AG20443 (cell line): ENCODE results near the gene MAPKBP1.

Source experiments
- DNase-seq: peaks from one replicate; pipeline ENCODE4 v3.0.0; 2012; ENCODE audit warnings: low spot score, mixed read lengths

Gene MAPKBP1

DNA sequence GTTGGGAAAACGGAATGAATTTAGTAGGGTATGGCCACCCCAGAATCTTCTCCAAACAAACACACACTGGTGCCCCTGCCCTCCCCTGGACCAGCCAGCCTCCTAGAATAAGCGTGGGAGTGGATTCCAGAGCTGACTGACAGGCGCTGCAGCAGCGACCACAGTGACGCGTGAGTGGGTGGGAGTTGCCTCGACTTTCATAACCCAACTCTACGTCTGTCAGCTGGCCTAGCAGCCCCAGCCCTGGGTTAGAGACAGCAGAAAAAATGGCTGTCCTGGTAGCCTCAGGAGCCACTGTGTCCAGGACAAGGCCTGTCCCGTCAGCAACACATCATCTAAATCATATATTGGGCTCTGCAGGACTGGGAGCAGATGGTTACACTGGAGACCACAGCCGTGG is 74.3 kb downstream of the MAPKBP1 start:
- DNase-seq: no peak

DNA sequence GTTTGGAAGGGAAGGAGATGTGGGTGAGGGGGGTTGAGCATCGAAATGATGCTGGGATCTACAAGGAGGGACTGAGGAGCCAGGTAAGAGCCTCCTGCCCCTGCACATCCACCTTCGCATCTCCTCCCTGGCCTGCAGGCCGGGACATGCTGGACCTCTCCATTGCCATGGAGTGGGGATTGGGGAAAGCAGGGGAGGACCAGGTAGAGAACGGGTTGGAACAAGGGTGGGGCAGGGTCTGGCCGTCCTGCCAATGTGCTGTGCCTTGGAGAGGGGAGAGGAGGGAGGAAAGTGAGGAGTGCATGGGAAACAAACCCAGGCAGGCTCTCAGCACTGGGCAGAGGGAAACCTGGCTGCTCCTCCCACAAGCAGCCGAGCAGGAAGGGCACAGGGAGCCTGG is 74.9 kb downstream of the MAPKBP1 start:
- DNase-seq: no peak

DNA sequence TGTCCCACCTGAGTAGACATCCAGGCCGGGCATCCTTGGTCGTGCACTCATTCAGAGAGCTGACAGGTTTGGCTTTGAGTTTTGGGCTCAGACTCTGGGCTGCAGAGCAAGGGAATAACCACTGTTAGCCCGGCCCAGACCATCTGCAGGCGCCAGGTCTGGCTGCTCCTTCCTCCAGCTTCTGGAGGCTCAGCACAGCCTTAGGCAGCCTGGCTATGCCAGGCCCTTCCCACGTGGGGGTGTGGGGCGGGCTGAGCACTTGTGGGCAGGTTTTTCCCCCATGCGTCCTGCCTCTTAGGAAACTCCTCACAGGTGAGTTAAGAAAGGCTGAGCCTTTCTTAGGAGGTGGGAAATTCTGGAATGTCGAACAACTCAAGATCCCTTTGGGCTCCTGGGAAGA is 75.6 kb downstream of the MAPKBP1 start:
- no peak for DNase-seq

- no peak for DNase-seq
These were observed 76.3 kb downstream of the MAPKBP1 start for GRCh38 chr15:41850482-41851166.

DNA sequence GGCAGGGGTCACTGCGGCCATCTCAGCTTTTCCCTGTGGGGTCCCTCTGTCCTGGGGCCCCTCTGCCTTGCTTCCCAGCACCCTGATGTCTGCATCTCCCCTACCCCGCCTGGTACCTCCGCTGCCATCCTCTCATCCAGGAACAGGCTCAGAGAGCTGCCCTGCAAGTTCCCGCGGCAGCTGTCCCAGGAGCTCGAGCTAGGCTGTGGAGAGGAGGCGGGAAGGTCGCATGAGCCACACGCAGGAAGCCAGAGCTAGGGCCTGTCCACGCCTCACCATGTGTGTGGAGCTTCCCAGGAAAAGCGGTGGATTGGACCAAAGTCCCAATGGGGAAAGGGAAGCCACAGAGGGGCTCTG is 76.9 kb downstream of the MAPKBP1 start:
- no peak for DNase-seq

- DNase-seq: no peak
These were observed 77.6 kb downstream of the MAPKBP1 start for GRCh38 chr15:41851755-41852370.

GRCh38 chr15:41852736-41853590 is 78.7 kb downstream of the MAPKBP1 start:
- no peak for DNase-seq

GRCh38 chr15:41853831-41854230 is 79.5 kb downstream of the MAPKBP1 start:
- DNase-seq: no peak

DNA sequence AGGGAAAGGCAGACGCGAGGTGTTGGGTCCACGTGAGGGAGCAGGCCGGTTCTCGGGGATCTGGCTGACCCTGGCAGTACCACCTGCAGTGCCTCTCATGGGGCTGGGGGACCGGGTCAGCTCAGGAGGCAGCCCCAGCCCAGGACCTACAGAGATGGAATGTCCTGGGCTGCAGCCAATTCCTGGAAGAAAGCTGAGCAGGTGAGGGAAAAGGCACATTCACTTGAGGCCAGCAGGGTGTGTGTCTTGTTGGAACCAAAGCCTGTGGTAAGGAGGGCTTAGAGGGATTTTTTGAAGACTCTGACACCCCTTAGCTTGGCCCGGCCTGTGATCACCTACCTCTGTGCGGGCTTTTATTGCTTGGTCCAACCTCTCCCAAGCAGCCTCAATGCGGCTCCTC is 80.2 kb downstream of the MAPKBP1 start:
- no peak for DNase-seq

DNA sequence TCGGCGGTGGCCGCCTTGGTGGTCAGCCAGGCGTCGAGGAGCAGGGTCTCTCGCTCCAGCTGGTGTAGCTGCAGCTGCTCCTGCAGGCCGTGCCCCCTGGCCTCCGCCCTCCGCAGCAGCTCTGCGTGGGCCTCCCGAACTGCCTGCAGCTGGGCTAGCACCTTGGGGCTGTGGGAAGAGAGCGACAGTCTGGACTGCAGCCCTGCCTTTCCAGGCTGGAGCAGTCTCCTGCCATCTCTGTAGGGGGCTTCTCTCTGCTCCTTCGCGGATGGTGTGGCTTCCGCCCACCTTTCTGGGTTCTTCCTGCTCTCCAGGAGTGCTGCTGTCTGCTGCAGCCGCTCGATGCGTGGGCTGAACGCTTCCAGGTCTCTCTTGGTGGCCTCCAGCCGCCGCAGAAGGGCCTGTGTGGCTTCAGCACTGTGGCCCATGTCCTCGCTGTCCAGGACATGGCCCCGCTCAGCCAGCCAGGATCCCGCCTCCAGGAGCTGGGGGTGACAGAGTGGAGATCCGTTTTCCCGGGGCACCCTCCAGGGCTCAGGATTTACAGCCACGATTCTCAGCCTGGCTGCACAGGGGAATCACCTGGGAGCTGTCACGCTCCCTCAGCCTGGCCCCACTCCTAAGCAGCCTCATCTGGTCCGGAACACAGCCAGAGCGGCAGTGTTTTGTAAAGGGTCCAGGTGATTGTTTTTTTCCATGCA is 81.1 kb downstream of the MAPKBP1 start:
- DNase-seq: no peak

- no peak for DNase-seq
These were observed 82.0 kb downstream of the MAPKBP1 start for GRCh38 chr15:41856262-41856661.

DNA sequence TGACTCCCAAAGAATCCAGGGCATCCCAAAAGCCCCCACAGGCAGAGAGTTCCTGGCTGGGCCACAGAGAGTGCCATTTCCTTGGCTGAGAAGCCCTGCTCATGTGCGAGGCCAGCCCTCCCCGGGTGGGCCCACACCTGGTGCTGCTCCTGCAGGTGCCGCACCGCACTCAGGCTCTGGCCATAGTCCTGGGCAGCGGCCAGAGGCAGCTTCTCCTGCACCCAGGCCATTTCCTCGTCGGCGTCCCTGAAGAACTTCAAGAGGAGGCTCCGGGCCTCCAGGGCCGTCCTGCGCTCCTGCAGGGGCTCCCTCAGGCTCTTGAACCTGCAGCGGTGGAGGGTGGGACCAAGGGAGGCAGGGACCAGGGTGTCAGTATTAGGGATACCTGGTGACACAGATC is 82.4 kb downstream of the MAPKBP1 start:
- DNase-seq: no peak

DNA sequence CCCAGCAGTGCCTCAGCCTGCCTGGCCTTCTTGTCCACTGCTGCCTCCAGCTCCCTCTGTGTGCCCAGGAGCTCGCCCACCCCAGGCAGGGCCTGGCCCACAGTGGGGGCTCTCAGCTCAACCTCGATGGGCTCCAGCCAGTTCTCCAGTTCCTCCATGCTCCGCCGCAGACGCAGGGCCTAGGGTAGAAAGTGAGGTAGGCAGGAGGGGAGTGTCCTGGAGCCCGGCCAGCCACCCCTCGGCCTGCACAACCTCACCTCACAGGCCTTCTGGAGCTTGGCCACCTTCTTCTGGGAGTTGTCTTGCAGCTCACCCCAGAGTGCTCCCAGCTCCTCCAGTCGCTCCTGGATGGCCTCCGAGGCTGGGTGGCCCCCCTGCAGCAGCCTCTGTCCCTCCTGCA is 83.0 kb downstream of the MAPKBP1 start:
- no peak for DNase-seq

DNA sequence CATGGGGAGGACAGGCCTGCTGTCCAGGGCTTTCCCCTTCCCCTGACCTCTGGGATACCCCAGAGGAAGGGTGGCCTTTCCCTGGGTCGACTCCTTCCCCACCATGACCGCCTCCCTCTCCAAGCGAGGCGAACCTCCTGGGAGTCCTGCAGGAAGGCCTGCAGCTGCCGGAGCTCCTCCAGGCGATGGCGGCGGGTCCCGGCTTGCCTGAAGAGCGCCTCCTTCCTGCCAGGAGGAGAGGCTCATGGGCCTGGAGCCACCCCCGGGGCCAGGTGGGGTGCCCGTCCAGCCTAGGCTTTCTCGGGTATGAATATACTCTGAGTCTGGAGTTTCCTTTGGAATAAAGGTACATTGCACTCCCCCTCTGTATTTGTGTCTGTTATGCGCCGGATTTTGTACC is 84.5 kb downstream of the MAPKBP1 start:
- no peak for DNase-seq

- no peak for DNase-seq
These were observed 86.0 kb downstream of the MAPKBP1 start for GRCh38 chr15:41860049-41860828.

GRCh38 chr15:41861736-41862356 is 87.6 kb downstream of the MAPKBP1 start:
- DNase-seq: no peak

- DNase-seq: no peak
These were observed 88.3 kb downstream of the MAPKBP1 start for GRCh38 chr15:41862515-41863116.

DNA sequence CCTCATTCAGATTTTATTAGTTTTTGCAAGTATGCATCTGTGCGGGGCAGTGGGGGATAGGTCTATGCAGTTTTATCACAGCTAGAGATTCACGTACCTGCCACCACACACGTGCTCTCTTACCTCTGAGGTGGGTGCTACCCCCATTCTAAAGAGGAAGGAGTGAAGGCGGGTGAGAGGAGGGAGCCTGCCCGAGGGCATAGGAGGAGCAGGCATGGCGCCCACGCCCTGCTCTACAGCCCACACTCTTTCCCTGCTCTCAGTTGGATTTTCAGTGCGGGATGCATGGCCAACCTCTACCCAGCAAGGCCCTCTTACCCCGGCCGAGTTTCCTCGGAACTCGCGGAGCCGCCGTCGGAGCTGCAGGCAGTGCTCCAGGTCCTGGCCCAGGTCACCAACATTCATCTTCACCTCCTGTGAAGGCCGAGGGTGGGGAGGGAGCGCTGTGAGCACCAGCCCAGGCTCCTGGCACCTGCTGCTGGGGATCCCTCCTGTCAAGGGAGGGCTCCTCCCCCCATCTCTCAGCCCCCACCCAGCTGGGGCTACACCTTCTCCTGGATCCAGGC is 91.3 kb downstream of the MAPKBP1 start:
- no peak for DNase-seq

GRCh38 chr15:41866263-41866703 is 92.0 kb downstream of the MAPKBP1 start:
- no peak for DNase-seq

DNA sequence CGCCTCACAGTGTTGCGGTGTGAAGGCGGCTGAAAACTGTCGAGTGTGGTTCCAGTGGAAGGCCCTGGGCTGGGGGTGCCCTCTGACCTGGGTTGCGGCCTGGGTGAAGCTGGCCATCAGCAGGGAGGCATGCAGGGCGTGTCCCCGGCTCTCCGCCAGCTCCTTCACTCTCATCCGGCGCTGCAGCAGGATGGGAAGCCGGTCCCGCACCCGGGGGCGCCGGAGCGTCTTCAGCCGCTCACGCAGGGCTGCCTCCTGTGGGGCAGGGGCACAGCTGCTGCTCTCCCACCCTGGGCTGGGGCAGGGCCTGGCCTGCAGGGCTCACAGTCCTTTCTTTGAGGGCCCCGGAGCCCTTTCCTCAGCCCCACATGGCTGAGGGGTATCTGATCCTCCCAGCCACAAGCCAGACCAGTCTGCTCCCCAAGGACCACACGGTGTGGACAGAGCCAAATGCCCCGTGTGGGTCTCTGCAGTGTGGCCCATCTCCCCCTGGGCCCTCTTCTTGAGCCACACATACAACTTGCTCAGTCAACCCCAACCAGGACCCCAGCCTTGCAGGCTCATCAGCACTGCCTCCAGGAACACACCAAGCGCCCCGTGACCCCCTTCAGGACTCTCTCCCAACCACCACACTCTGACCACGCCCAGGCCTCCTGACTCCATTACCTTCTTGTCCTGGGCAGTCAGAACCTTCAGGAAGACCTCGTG is 92.7 kb downstream of the MAPKBP1 start:
- no peak for DNase-seq
